Measurements from ENCODE around the gene CREB3L1.
A peak's percentile ranks its signal among the peaks of the same experiment; 100 is the strongest.

DNA sequence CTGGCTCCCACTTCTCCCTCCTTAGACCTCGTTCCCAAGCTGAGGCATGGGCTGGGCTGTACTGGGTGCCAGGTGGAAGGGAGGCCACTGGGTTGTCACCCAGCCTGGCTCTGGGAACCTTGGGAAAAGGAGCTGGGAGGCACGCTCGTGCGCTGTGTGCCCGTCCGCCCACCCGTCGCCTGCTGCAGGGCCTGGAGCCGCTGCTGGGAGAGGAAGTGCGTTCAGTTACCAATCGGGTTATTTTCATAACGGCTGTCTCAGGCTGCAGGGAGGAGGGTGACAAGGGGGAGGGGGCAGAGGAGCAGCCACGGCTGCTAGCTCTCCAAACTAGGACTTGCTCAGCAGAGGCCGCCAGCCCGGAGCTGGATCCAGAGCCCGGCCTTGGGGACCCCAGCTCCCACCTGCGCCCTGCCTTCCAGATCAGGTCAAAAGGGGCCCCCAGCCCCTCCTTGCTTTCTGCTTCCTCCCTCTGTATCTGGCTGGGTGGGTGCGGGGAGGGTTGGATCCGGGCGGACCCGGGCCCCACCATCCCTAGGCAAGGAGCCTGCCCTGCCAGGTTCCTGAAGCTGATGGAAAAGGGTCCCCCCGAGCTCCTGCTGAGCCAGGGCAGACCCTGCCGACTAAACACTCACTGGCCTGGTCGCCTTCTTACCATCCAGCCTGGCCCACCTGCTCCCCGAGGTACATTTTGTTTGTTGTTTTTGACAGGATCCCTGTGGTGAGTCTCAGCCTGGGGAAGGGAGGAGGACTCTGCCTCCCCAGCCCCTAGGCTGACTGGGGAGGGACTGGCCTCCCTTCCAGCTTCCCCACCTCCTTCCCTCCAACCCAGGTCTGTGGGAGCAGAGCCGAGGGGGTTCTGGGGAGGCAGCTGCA, 84.1 kb downstream of the CREB3L1 start:
- TF ChIP-seq, protein P1, sequence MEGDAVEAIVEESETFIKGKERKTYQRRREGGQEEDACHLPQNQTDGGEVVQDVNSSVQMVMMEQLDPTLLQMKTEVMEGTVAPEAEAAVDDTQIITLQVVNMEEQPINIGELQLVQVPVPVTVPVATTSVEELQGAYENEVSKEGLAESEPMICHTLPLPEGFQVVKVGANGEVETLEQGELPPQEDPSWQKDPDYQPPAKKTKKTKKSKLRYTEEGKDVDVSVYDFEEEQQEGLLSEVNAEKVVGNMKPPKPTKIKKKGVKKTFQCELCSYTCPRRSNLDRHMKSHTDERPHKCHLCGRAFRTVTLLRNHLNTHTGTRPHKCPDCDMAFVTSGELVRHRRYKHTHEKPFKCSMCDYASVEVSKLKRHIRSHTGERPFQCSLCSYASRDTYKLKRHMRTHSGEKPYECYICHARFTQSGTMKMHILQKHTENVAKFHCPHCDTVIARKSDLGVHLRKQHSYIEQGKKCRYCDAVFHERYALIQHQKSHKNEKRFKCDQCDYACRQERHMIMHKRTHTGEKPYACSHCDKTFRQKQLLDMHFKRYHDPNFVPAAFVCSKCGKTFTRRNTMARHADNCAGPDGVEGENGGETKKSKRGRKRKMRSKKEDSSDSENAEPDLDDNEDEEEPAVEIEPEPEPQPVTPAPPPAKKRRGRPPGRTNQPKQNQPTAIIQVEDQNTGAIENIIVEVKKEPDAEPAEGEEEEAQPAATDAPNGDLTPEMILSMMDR (IDR thresholded peaks at IDR 0.05), result no peak
- peak in 1 of 2 donors; percentile 23 for TF ChIP-seq POLR2A (IDR thresholded peaks at IDR 0.05)

All from gastroesophageal sphincter (tissue), 3 donors.